GM10248 (cell line): ENCODE measurements around the gene RIC8A.

Source experiments
- CTCF ChIA-PET: fragments of 300-600 bp; sonication (Branson Sonifier 250); formaldehyde crosslinking; extraction: SDS; loops from one replicate; lab custom pipeline; 2021; ENCODE audit warnings: antibody characterized with exemption; lab: Yijun Ruan, JAX
- POLR2A ChIA-PET: fragments of 350-650 bp; sonication (Branson Sonifier 250); formaldehyde crosslinking; extraction: SDS; loops from one replicate; lab custom pipeline; 2020; ENCODE audit warnings: antibody characterized with exemption; lab: Yijun Ruan, JAX
- DNase-seq: peaks from one replicate; pipeline ENCODE4 v3.0.0; 2012; ENCODE audit errors: extremely low spot score
- TF ChIP-seq, protein P1 (sequence below): IDR thresholded peaks from 2 replicates; pipeline ENCODE4 v1.5.1; 2012; ENCODE audit warnings: mild to moderate bottlenecking, low read depth; ENCODE audit errors: extremely low read depth, missing control alignments, control extremely low read depth

RIC8A gene

GRCh38 chr11:252666-253065 is 45.2 kb downstream of the RIC8A start:
- ChIA-PET POLR2A (no interaction called here), CTCF (interaction anchor here (1.5 to 2.5 kb wide), 5 partner anchors 23 to 111 kb away, joined by 3 to 14 read pairs (median 10); no protein-coding TSS in a partner anchor)
- DNase-seq = no peak
- TF ChIP-seq, protein P1, sequence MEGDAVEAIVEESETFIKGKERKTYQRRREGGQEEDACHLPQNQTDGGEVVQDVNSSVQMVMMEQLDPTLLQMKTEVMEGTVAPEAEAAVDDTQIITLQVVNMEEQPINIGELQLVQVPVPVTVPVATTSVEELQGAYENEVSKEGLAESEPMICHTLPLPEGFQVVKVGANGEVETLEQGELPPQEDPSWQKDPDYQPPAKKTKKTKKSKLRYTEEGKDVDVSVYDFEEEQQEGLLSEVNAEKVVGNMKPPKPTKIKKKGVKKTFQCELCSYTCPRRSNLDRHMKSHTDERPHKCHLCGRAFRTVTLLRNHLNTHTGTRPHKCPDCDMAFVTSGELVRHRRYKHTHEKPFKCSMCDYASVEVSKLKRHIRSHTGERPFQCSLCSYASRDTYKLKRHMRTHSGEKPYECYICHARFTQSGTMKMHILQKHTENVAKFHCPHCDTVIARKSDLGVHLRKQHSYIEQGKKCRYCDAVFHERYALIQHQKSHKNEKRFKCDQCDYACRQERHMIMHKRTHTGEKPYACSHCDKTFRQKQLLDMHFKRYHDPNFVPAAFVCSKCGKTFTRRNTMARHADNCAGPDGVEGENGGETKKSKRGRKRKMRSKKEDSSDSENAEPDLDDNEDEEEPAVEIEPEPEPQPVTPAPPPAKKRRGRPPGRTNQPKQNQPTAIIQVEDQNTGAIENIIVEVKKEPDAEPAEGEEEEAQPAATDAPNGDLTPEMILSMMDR = no peak

GRCh38 chr11:253160-253885 is 45.8 kb downstream of the RIC8A start:
- CTCF ChIA-PET = interaction anchor here (1.5 to 2.0 kb wide), 3 partner anchors 29 to 110 kb away, joined by 3 to 12 read pairs (median 4); no protein-coding TSS in a partner anchor

DNA sequence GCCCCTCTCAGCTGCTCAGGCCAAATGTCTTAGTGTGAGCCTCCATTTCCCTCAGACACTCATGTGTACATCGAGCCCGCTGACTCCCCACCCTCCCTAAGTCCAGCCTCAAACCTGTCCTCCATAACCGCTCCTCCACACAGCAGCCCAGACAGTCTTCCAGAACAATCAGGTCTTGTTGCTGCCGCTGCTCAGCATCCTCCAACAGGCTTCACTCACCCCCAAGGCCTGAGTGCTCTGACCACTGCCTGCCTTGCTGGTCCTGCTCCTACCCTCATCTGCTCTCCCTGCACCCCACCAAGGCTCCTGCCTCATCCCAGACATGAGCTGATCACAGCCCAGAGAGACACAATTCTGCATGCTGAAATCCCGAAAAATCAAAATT is 46.4 kb downstream of the RIC8A start:
- DNase-seq = no peak
- POLR2A ChIA-PET = no interaction called here
- CTCF ChIA-PET = interaction anchor here (1.5 to 2.0 kb wide), 2 partner anchors 28 to 110 kb away, joined by 3 to 12 read pairs; no protein-coding TSS in a partner anchor
- TF ChIP-seq, protein P1 = no peak

More at GRCh38 chr11:253160-253885, 45.8 kb downstream of the RIC8A start:
- DNase-seq = no peak
- TF ChIP-seq, protein P1 = no peak
- POLR2A ChIA-PET = no interaction called here

- ChIA-PET CTCF (interaction anchor here (1.4 kb wide), 1 partner anchor 11 kb away, joined by 5 read pairs; no protein-coding TSS in a partner anchor), POLR2A (no interaction called here)
- no peak for DNase-seq
- TF ChIP-seq, protein P1 = no peak
Measured at GRCh38 chr11:255176-255575, 47.7 kb downstream of the RIC8A start.

DNA sequence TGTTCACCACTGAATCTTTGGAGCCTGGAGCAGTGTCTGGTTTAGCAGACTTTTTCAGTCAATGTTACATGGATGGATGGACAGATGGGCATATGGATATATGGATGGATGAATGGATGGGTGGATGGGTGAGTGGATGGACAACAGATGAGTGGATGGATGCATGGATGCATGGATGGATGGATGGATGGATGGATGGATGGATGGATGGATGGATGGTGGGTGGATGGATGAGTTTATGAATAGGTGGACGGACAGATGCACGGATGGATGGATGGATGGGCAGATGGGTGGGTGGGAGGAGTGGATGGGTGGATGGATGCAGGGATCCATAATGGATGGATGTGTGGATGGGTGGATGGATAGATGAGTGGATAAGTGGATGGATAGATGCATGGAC is 48.3 kb downstream of the RIC8A start:
- POLR2A ChIA-PET = no interaction called here
- CTCF ChIA-PET = no interaction called here
- no peak for DNase-seq
- TF ChIP-seq, protein P1 = no peak

GRCh38 chr11:256952-257737 is 49.6 kb downstream of the RIC8A start:
- ChIA-PET POLR2A (interaction anchor here (0.5 kb wide), 1 partner anchor 9 kb away, joined by 3 read pairs; no protein-coding TSS in a partner anchor), CTCF (interaction anchor here (1.2 to 1.3 kb wide), 3 partner anchors 10 to 104 kb away, joined by 4 to 5 read pairs (median 4); no protein-coding TSS in a partner anchor)
- DNase-seq = peak; percentile 66
- TF ChIP-seq, protein P1 = no peak
